C4-2B (cell line): ENCODE data around the gene ZNF618.

Experiments used
- ZFX ChIP-seq: fragments of 450-650 bp; IDR thresholded peaks from 2 replicates; pipeline ENCODE4 v1.6.1; 2017
- TF ChIP-seq, protein P1 (sequence below): fragments of 450-650 bp; conservative IDR thresholded peaks from 2 replicates; pipeline ENCODE4 v1.5.1; 2017; ENCODE audit warnings: mild to moderate bottlenecking

DNA sequence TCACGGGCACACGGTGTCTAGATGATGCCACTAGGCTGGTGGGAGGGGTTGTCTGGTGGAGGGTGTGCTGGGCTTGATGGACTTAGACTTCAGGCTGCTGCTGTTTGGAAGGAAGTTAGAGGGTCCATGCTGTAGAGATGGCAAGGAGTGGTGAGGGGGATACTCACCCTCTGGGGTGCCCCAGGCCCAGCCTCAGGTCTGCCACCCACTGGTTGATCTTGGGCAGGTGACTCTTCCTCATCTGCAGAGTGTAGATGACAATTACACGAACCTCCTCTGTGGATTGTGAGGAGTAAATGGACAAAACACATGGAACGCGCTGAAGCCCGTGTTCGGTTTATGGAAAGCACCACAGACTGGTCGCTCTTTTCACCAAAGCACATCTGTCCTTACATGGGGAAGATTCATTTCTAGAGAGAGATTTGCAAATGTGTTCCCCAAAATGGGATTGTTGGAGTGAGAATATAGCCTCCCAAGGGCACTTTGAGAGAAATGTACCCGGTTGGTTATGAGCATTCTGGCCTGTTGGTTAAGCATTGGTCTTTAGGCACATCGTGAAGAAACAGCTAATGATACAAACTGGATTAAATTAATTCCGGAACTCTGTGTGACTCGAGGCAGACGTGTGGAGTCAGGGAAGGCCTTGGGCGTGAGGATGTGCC is 58.2 kb downstream of the ZNF618 start:
- TF ChIP-seq, protein P1, sequence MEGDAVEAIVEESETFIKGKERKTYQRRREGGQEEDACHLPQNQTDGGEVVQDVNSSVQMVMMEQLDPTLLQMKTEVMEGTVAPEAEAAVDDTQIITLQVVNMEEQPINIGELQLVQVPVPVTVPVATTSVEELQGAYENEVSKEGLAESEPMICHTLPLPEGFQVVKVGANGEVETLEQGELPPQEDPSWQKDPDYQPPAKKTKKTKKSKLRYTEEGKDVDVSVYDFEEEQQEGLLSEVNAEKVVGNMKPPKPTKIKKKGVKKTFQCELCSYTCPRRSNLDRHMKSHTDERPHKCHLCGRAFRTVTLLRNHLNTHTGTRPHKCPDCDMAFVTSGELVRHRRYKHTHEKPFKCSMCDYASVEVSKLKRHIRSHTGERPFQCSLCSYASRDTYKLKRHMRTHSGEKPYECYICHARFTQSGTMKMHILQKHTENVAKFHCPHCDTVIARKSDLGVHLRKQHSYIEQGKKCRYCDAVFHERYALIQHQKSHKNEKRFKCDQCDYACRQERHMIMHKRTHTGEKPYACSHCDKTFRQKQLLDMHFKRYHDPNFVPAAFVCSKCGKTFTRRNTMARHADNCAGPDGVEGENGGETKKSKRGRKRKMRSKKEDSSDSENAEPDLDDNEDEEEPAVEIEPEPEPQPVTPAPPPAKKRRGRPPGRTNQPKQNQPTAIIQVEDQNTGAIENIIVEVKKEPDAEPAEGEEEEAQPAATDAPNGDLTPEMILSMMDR, result no peak
- no peak for TF ChIP-seq ZFX
